GM23338 (cell line): Measurements from ENCODE around the gene PIRT. TPM values are rescaled to one million over a fixed set of nuclear protein-coding genes. Genes with fewer than 3 reads are reported as not detected.

Experiments
- ATAC-seq: fragments of 200-7000 bp; cut with Tn5 transposase; 3 replicates; pipeline ENCODE4 v1.9.1; 2020
- DNase-seq: peaks from one replicate; pipeline ENCODE4 v3.0.0-alpha.2; 2015; ENCODE audit warnings: low spot score
- H2AFZ ChIP-seq: fragments of 200-600 bp; sonication (generic); 2 replicates; pipeline ENCODE4 v1.8.0; 2016; ENCODE audit warnings: antibody characterized with exemption, mild to moderate bottlenecking, moderate library complexity
- H3F3A ChIP-seq: fragments of 200-600 bp; sonication (generic); replicated peaks from 2 replicates; pipeline ENCODE4 v1.8.0; 2017; ENCODE audit warnings: antibody characterized with exemption, mixed run types, low read depth
- H3K27ac ChIP-seq: fragments of 200-600 bp; sonication (generic); 2 replicates; pipeline ENCODE4 v1.6.1; 2016; ENCODE audit warnings: low read depth
- H3K27me3 ChIP-seq: fragments of 200-600 bp; sonication (generic); 2 replicates; pipeline ENCODE4 v1.8.0; 2016; ENCODE audit warnings: mild to moderate bottlenecking, mixed run types, moderate library complexity; ENCODE audit not compliant: insufficient read depth
- H3K36me3 ChIP-seq: fragments of 200-600 bp; sonication (generic); 2 replicates; pipeline ENCODE4 v1.8.0; 2016; ENCODE audit warnings: mild to moderate bottlenecking; ENCODE audit not compliant: insufficient read depth
- H3K4me1 ChIP-seq: fragments of 200-600 bp; sonication (generic); 2 replicates; pipeline ENCODE4 v1.8.0; 2016; ENCODE audit warnings: mild to moderate bottlenecking, moderate library complexity; ENCODE audit not compliant: insufficient read depth
- H3K4me2 ChIP-seq: fragments of 200-600 bp; sonication (generic); 2 replicates; pipeline ENCODE4 v1.7.1; 2017; ENCODE audit warnings: mixed run types
- H3K4me3 ChIP-seq: fragments of 200-600 bp; sonication (generic); 2 replicates; pipeline ENCODE4 v1.6.1; 2016; ENCODE audit warnings: mixed run types
- H3K79me2 ChIP-seq: fragments of 200-600 bp; sonication (generic); replicated peaks from 2 replicates; pipeline ENCODE4 v1.8.0; 2017; ENCODE audit warnings: mild to moderate bottlenecking; ENCODE audit not compliant: insufficient read depth
- H3K9me2 ChIP-seq: fragments of 200-600 bp; sonication (generic); 2 replicates; pipeline ENCODE4 v1.8.0; 2017; ENCODE audit not compliant: insufficient read depth
- H4K20me1 ChIP-seq: fragments of 200-600 bp; sonication (generic); replicated peaks from 2 replicates; pipeline ENCODE4 v1.8.0; 2017; ENCODE audit warnings: mild to moderate bottlenecking; ENCODE audit not compliant: insufficient read depth
- H3K27ac Mint-ChIP-seq: 2 replicates; pipeline ENCODE4 v1.8.0; 2020; ENCODE audit warnings: inconsistent platforms, mild to moderate bottlenecking, moderate library complexity, mixed read lengths
- H3K27me3 Mint-ChIP-seq: 3 replicates; pipeline ENCODE4 v1.8.0; 2022; ENCODE audit warnings: low read depth, mild to moderate bottlenecking, moderate library complexity, mixed read lengths, inconsistent platforms; ENCODE audit not compliant: insufficient read depth, poor library complexity
- H3K36me3 Mint-ChIP-seq: 3 replicates; pipeline ENCODE4 v1.8.0; 2021; ENCODE audit warnings: low read depth, mild to moderate bottlenecking, inconsistent platforms, moderate library complexity, mixed read lengths
- H3K4me1 Mint-ChIP-seq: 3 replicates; pipeline ENCODE4 v1.8.0; 2020; ENCODE audit warnings: mild to moderate bottlenecking, inconsistent platforms, mixed read lengths
- H3K4me3 Mint-ChIP-seq: 3 replicates; pipeline ENCODE4 v1.8.0; 2021; ENCODE audit warnings: moderate library complexity, mild to moderate bottlenecking, inconsistent platforms, mixed read lengths
- H3K9me3 Mint-ChIP-seq: 3 replicates; pipeline ENCODE4 v1.8.0; 2020; ENCODE audit warnings: moderate library complexity, mild to moderate bottlenecking, inconsistent platforms, mixed read lengths
- CREB1 ChIP-seq: fragments of 250-450 bp; sonication (Bioruptor Pico); IDR thresholded peaks from 2 replicates; pipeline ENCODE4 v1.5.0; 2020; ENCODE audit warnings: low read depth, mild to moderate bottlenecking, moderate library complexity
- CTCF ChIP-seq, 2 experiments: fragments of 200-600 bp in 1 of 2; sonication (generic) in 1 of 2; conservative IDR thresholded peaks; 2 replicates each; pipeline versions ENCODE4 v1.5.1 to v1.6.1; 2016 to 2017; ENCODE audit warnings: antibody characterized with exemption in 2 of 2, low read depth in 2 of 2, mild to moderate bottlenecking in 2 of 2, moderate library complexity in 1 of 2
- ETS1 ChIP-seq: IDR thresholded peaks from 2 replicates; pipeline ENCODE4 v1.6.1; 2016; ENCODE audit warnings: antibody characterized with exemption
- EZH2 ChIP-seq: fragments of 200-600 bp; sonication (generic); IDR thresholded peaks from one replicate; pipeline ENCODE4 v1.8.0; 2017; ENCODE audit warnings: antibody characterized with exemption, mild to moderate bottlenecking, low read depth; ENCODE audit not compliant: unreplicated experiment
- EZH2phosphoT487 ChIP-seq: fragments of 200-600 bp; sonication (generic); IDR thresholded peaks from one replicate; pipeline ENCODE4 v1.8.1; 2018; ENCODE audit warnings: antibody characterized with exemption; ENCODE audit not compliant: unreplicated experiment
- JUNB ChIP-seq: IDR thresholded peaks from one replicate; pipeline ENCODE4 v1.6.1; 2016; ENCODE audit warnings: antibody characterized with exemption; ENCODE audit not compliant: unreplicated experiment
- NANOG ChIP-seq: IDR thresholded peaks from 2 replicates; pipeline ENCODE4 v1.6.1; 2016; ENCODE audit warnings: antibody characterized with exemption, borderline replicate concordance
- POLR2AphosphoS5 ChIP-seq: IDR thresholded peaks from 2 replicates; pipeline ENCODE4 v1.6.1; 2016; ENCODE audit warnings: antibody characterized with exemption, low read depth
- REST ChIP-seq: IDR thresholded peaks from one replicate; pipeline ENCODE4 v1.6.1; 2018; ENCODE audit warnings: antibody characterized with exemption; ENCODE audit not compliant: unreplicated experiment
- STAT1 ChIP-seq: IDR thresholded peaks from one replicate; pipeline ENCODE4 v1.6.1; 2016; ENCODE audit warnings: antibody characterized with exemption; ENCODE audit not compliant: unreplicated experiment
- ZNF114 ChIP-seq: fragments of 250-450 bp; sonication (Bioruptor Pico); IDR thresholded peaks from 2 replicates; pipeline ENCODE4 v1.5.0; 2020; ENCODE audit warnings: mild to moderate bottlenecking, moderate library complexity
- ZNF331 ChIP-seq: fragments of 250-450 bp; sonication (Bioruptor Pico); IDR thresholded peaks from 2 replicates; pipeline ENCODE4 v1.5.0; 2020; ENCODE audit warnings: low read depth, mild to moderate bottlenecking, moderate library complexity
- ZNF462 ChIP-seq: fragments of 250-450 bp; sonication (Bioruptor Pico); IDR thresholded peaks from 2 replicates; pipeline ENCODE4 v1.5.0; 2020; ENCODE audit warnings: mild to moderate bottlenecking, moderate library complexity
- polyA plus RNA-seq: library from polyadenylated mRNA; unstranded; fragments of >200 nt; fragmentation: Nextera tagmentation; extraction: Ambion mirVana; gene quantifications from 2 replicates; pipeline ENCODE4 v1.2.1, GENCODE V29; 2016
- total RNA-seq: library from RNA; depleted of rRNA; stranded (reverse); fragments of >200 nt; shearing (Covaris generic); gene quantifications from 2 replicates; pipeline ENCODE4 v1.2.3, GENCODE V29; 2014

Gene PIRT
- total and polyA plus RNA-seq, 2 experiments from 2014 or later: not detected

- H3K79me2 ChIP-seq: no peaks in the 10 kb centered on the region
- H3K4me3 ChIP-seq: no peak overlapping the region
- H3K4me1 ChIP-seq: no peaks in the 10 kb centered on the region
- H3K4me3 Mint-ChIP-seq: no peak overlapping the region
- H3K27ac Mint-ChIP-seq: no peak overlapping the region
- no peak for DNase-seq
- H3K36me3 ChIP-seq: no peaks in the 10 kb centered on the region
- H3K27ac ChIP-seq: no peak overlapping the region
- H3K9me2 ChIP-seq: no peaks in the 10 kb centered on the region
- ATAC-seq: no peak
- H3K27me3 Mint-ChIP-seq: peaks cover 3% of the 10 kb centered on the region
- H3K36me3 Mint-ChIP-seq: peaks cover 8% of the 10 kb centered on the region
- peaks cover 4% of the 10 kb centered on the region for H3K4me1 Mint-ChIP-seq
- H3K9me3 Mint-ChIP-seq: peaks cover 7% of the 10 kb centered on the region; the same call in 2 of the 3 replicates
- TF ChIP-seq CREB1 (CRISPR knock-in tag) (no peak), EZH2 (no peak), NANOG (no peak), JUNB (no peak), STAT1 (no peak), REST (no peak), EZH2phosphoT487 (no peak), ZNF331 (CRISPR knock-in tag) (no peak), ZNF462 (no peak), ZNF114 (CRISPR knock-in tag) (no peak), ETS1 (no peak), POLR2AphosphoS5 (no peak), CTCF (conservative IDR thresholded peaks at IDR 0.05; ENCODE audit: low read depth in 2 of 2) (no peak)
- no peaks in the 10 kb centered on the region for H4K20me1 ChIP-seq
- H3K27me3 ChIP-seq: no peaks in the 10 kb centered on the region
- no peak overlapping the region for H3K4me2 ChIP-seq
- H2AFZ ChIP-seq: no peak overlapping the region
- H3F3A ChIP-seq: no peaks in the 10 kb centered on the region
Measured at GRCh38 chr17:10777131-10777807, 60.6 kb downstream of the PIRT start.
